ENCODE results near the gene SF3B3.

The SF3B3 gene

GRCh38 chr16:70493802-70494201, 29.8 kb upstream of the SF3B3 start:
- no peak for TF ChIP-seq GATA3 (IDR thresholded peaks at IDR 0.05; ENCODE audit: low read depth, low read length)
- no peak for TF ChIP-seq GATA2 (IDR thresholded peaks at IDR 0.05; ENCODE audit: low read depth, low read length)

- TF ChIP-seq GATA2 (IDR thresholded peaks at IDR 0.05; ENCODE audit: low read depth, low read length) (no peak), GATA3 (IDR thresholded peaks at IDR 0.05; ENCODE audit: low read depth, low read length) (no peak)
Observed at GRCh38 chr16:70494202-70494770, 29.3 kb upstream of the SF3B3 start.

GRCh38 chr16:70494777-70495176, 28.8 kb upstream of the SF3B3 start:
- TF ChIP-seq GATA2 (IDR thresholded peaks at IDR 0.05; ENCODE audit: low read depth, low read length) = no peak

GRCh38 chr16:70495425-70496182, 28.0 kb upstream of the SF3B3 start:
- TF ChIP-seq GATA3 (IDR thresholded peaks at IDR 0.05; ENCODE audit: low read depth, low read length) (no peak), GATA2 (IDR thresholded peaks at IDR 0.05; ENCODE audit: low read depth, low read length) (no peak)

GRCh38 chr16:70496513-70496912, 27.1 kb upstream of the SF3B3 start:
- TF ChIP-seq GATA2 (IDR thresholded peaks at IDR 0.05; ENCODE audit: low read depth, low read length) = no peak
- no peak for TF ChIP-seq GATA3 (IDR thresholded peaks at IDR 0.05; ENCODE audit: low read depth, low read length)

- TF ChIP-seq GATA3 (IDR thresholded peaks at IDR 0.05; ENCODE audit: low read depth, low read length) = no peak
- TF ChIP-seq GATA2 (IDR thresholded peaks at IDR 0.05; ENCODE audit: low read depth, low read length) = no peak
Observed at GRCh38 chr16:70508752-70509151, 14.9 kb upstream of the SF3B3 start.

- no peak for TF ChIP-seq GATA2 (IDR thresholded peaks at IDR 0.05; ENCODE audit: low read depth, low read length)
- no peak for TF ChIP-seq GATA3 (IDR thresholded peaks at IDR 0.05; ENCODE audit: low read depth, low read length)
Observed at GRCh38 chr16:70510216-70510615, 13.4 kb upstream of the SF3B3 start.

GRCh38 chr16:70511833-70512232, 11.8 kb upstream of the SF3B3 start:
- TF ChIP-seq GATA2 (IDR thresholded peaks at IDR 0.05; ENCODE audit: low read depth, low read length) (no peak), GATA3 (IDR thresholded peaks at IDR 0.05; ENCODE audit: low read depth, low read length) (no peak)

GRCh38 chr16:70512456-70512855, 11.2 kb upstream of the SF3B3 start:
- no peak for TF ChIP-seq GATA3 (IDR thresholded peaks at IDR 0.05; ENCODE audit: low read depth, low read length)
- TF ChIP-seq GATA2 (IDR thresholded peaks at IDR 0.05; ENCODE audit: low read depth, low read length) = no peak

- TF ChIP-seq GATA2 (IDR thresholded peaks at IDR 0.05; ENCODE audit: low read depth, low read length) (no peak), GATA3 (IDR thresholded peaks at IDR 0.05; ENCODE audit: low read depth, low read length) (no peak)
Observed at GRCh38 chr16:70520612-70521297, 2.9 kb upstream of the SF3B3 start.

- no peak for TF ChIP-seq GATA3 (IDR thresholded peaks at IDR 0.05; ENCODE audit: low read depth, low read length)
Observed at GRCh38 chr16:70522216-70523075, 1.2 kb upstream of the SF3B3 start.

GRCh38 chr16:70523076-70523742, 407 bp upstream of the SF3B3 start, which contains the start of gene COG4:
Gene COG4, minus strand, starts transcription at chr16:70523554. Its CDS starts 11 bp downstream, at chr16:70523543.
- TF ChIP-seq GATA3 (IDR thresholded peaks at IDR 0.05; ENCODE audit: low read depth, low read length) = no peak
- TF ChIP-seq GATA2 (IDR thresholded peaks at IDR 0.05; ENCODE audit: low read depth, low read length) = no peak

- TF ChIP-seq GATA3 (IDR thresholded peaks at IDR 0.05; ENCODE audit: low read depth, low read length) (no peak), GATA2 (IDR thresholded peaks at IDR 0.05; ENCODE audit: low read depth, low read length) (no peak)
Observed at GRCh38 chr16:70526403-70526802, 2.8 kb downstream of the SF3B3 start.

All from SH-SY5Y (cell line).